Endodermal cell (in vitro differentiated cells): ENCODE data around the gene C5orf58. TPM values are rescaled to one million over a fixed set of nuclear protein-coding genes. Genes with fewer than 3 reads are reported as not detected.
A peak's percentile ranks its signal among the peaks of the same experiment; 100 is the strongest.

Experiments used
- DNase-seq: peaks from one replicate; pipeline ENCODE4 v3.0.0-alpha.2; 2017
- H3K27ac ChIP-seq: 2 replicates; pipeline ENCODE4 v1.5.1; 2013; ENCODE audit warnings: mild to moderate bottlenecking, low read depth, low read length, moderate library complexity
- H3K27me3 ChIP-seq: 2 replicates; pipeline ENCODE4 v1.6.1; 2013; ENCODE audit warnings: mild to moderate bottlenecking, low read length, moderate library complexity; ENCODE audit not compliant: insufficient read depth, control insufficient read depth, poor library complexity, severe bottlenecking
- H3K36me3 ChIP-seq: 2 replicates; pipeline ENCODE4 v1.7.0; 2013; ENCODE audit warnings: mild to moderate bottlenecking, low read length, moderate library complexity; ENCODE audit not compliant: control insufficient read depth, insufficient read depth
- H3K4me1 ChIP-seq: one replicate; pipeline ENCODE4 v1.7.0; 2013; ENCODE audit warnings: low read length; ENCODE audit not compliant: control insufficient read depth, insufficient read depth
- H3K4me3 ChIP-seq: 2 replicates; pipeline ENCODE4 v1.5.1; 2013; ENCODE audit warnings: mild to moderate bottlenecking, low read length, moderate library complexity
- H3K9ac ChIP-seq: 2 replicates; pipeline ENCODE4 v1.6.1; 2013; ENCODE audit warnings: mild to moderate bottlenecking, low read length, moderate library complexity; ENCODE audit not compliant: poor library complexity, severe bottlenecking; ENCODE audit errors: extremely low read depth
- H3K9me3 ChIP-seq: 2 replicates; pipeline ENCODE4 v1.6.1; 2013; ENCODE audit warnings: mild to moderate bottlenecking, low read length, moderate library complexity; ENCODE audit not compliant: control insufficient read depth
- H3K27ac Mint-ChIP-seq: 2 replicates; pipeline ENCODE4 v1.8.0; 2020; ENCODE audit warnings: mixed read lengths
- H3K27me3 Mint-ChIP-seq: 2 replicates; pipeline ENCODE4 v1.8.0; 2021; ENCODE audit warnings: mild to moderate bottlenecking, mixed read lengths; ENCODE audit not compliant: insufficient read depth
- H3K36me3 Mint-ChIP-seq: 2 replicates; pipeline ENCODE4 v1.8.0; 2020; ENCODE audit warnings: low read depth, mixed read lengths
- H3K4me1 Mint-ChIP-seq: 2 replicates; pipeline ENCODE4 v1.8.0; 2020; ENCODE audit warnings: mixed read lengths
- H3K4me3 Mint-ChIP-seq: 2 replicates; pipeline ENCODE4 v1.8.0; 2020; ENCODE audit warnings: mild to moderate bottlenecking, moderate library complexity, mixed read lengths
- H3K9me3 Mint-ChIP-seq: 2 replicates; pipeline ENCODE4 v1.8.0; 2020; ENCODE audit warnings: mild to moderate bottlenecking, mixed read lengths
- WGBS, 2 experiments: methylation state at CpG; one replicate each; pipeline versions ENCODE4 v1.1.5 to v1.1.7; 2013; ENCODE audit warnings: missing lambda C conversion rate in 2 of 2, mixed read lengths in 1 of 2; ENCODE audit not compliant: insufficient coverage in 1 of 2, insufficient read length in 1 of 2; 5-methylcytosine and 5-hydroxymethylcytosine counted together
- total RNA-seq, 2 donors: library from RNA; stranded (reverse); fragmentation: NEBNext Ultra II Directional in 1 of 2; extraction: Animal tissue kit (Norgen Biotek cat#: 25700) in 1 of 2; gene quantifications; 2 replicates in 1 of 2; 3 replicates in 1 of 2; pipeline ENCODE4 v1.2.1, GENCODE V29; 2021
- TF ChIP-seq, protein P1 (sequence below): fragments of 200-600 bp; sonication (generic); conservative IDR thresholded peaks from 2 replicates; pipeline ENCODE4 v1.5.0; 2021; ENCODE audit warnings: antibody characterized with exemption, mild to moderate bottlenecking

Gene C5orf58
- total RNA-seq, 2 donors from 2014 or later, result 0.95 TPM; not detected in 1

- DNase-seq, result peak; percentile 70
Observed at GRCh38 chr5:170216257-170216864, 16.4 kb upstream of the C5orf58 start.

DNA sequence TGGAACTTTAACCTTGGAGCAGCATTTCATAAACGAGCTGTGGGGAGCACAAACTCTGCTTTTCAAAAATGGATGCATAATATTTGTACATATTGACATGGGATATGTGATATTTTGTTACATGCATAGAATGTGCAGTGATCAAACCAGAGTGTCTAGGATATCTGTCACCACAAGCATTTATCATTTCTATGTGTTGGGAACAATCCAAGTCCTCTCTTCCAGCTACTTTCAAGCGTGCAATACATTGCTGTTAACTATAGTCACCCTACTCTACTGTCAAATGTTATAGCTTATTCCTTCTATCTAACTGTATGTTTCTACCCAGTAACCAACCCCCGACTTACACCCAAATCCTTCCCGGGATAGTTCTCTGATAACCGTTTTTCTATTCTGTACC lies 15.0 kb upstream of the C5orf58 start:
- 89 to 97% methylated on average over 5 of the region's 5 CpGs for WGBS, 2 experiments
- Histone ChIP-seq H3K27me3 (peaks cover 29% of the 10 kb centered on the region), H3K9ac (no peak overlapping the region), H3K4me3 (no peak overlapping the region), H3K36me3 (no peaks in the 10 kb centered on the region), H3K27ac (no peak overlapping the region), H3K4me1 (no peaks in the 10 kb centered on the region), H3K9me3 (no peaks in the 10 kb centered on the region)
- Mint-ChIP-seq H3K9me3 (peaks cover 3% of the 10 kb centered on the region), H3K27me3 (peaks cover 3% of the 10 kb centered on the region), H3K36me3 (no peaks in the 10 kb centered on the region), H3K4me1 (peaks cover 18% of the 10 kb centered on the region), H3K27ac (no peak overlapping the region), H3K4me3 (no peak overlapping the region)
- DNase-seq, result no peak
- TF ChIP-seq, protein P1, sequence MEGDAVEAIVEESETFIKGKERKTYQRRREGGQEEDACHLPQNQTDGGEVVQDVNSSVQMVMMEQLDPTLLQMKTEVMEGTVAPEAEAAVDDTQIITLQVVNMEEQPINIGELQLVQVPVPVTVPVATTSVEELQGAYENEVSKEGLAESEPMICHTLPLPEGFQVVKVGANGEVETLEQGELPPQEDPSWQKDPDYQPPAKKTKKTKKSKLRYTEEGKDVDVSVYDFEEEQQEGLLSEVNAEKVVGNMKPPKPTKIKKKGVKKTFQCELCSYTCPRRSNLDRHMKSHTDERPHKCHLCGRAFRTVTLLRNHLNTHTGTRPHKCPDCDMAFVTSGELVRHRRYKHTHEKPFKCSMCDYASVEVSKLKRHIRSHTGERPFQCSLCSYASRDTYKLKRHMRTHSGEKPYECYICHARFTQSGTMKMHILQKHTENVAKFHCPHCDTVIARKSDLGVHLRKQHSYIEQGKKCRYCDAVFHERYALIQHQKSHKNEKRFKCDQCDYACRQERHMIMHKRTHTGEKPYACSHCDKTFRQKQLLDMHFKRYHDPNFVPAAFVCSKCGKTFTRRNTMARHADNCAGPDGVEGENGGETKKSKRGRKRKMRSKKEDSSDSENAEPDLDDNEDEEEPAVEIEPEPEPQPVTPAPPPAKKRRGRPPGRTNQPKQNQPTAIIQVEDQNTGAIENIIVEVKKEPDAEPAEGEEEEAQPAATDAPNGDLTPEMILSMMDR, result no peak

More at GRCh38 chr5:170216257-170216864, 16.4 kb upstream of the C5orf58 start:
- TF ChIP-seq, protein P1, result peak; percentile 89
- Mint-ChIP-seq H3K9me3 (peaks cover 3% of the 10 kb centered on the region), H3K36me3 (no peaks in the 10 kb centered on the region), H3K4me1 (peaks cover 11% of the 10 kb centered on the region), H3K4me3 (no peak overlapping the region), H3K27ac (no peak overlapping the region), H3K27me3 (no peaks in the 10 kb centered on the region)
- no peaks in the 10 kb centered on the region for H3K36me3 ChIP-seq
- no peak overlapping the region for H3K4me3 ChIP-seq
- no peaks in the 10 kb centered on the region for H3K4me1 ChIP-seq
- no peaks in the 10 kb centered on the region for H3K9me3 ChIP-seq
- H3K27me3 ChIP-seq, result peaks cover 29% of the 10 kb centered on the region
- no peak overlapping the region for H3K27ac ChIP-seq
- no peak overlapping the region for H3K9ac ChIP-seq

DNA sequence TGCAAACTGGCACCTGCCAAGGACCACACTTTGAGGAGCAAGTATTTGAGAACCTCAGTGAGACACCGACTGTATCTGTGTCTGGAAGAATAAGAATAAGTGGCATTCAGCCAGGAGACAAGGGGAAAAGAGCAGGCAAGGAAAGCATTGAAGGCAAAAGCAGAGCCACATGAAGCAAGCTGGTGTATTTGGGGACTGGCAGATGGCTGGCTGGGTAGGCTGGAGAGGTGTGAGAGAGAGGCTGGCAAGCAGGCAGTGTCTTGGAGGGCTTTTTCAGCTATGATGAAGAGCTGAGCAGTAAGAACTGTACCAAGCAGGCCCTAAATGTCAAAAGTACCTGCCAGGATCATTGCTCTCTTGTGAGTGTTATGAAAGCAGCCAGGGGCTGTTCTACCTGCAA lies 14.1 kb upstream of the C5orf58 start:
- Histone ChIP-seq H3K27me3 (peaks cover 29% of the 10 kb centered on the region), H3K9me3 (no peaks in the 10 kb centered on the region), H3K36me3 (no peaks in the 10 kb centered on the region), H3K27ac (no peak overlapping the region), H3K4me1 (no peaks in the 10 kb centered on the region), H3K9ac (no peak overlapping the region), H3K4me3 (no peak overlapping the region)
- H3K9me3 Mint-ChIP-seq, result peaks cover 3% of the 10 kb centered on the region
- peaks cover 22% of the 10 kb centered on the region for H3K4me1 Mint-ChIP-seq
- H3K4me3 Mint-ChIP-seq, result no peak overlapping the region
- WGBS, 2 experiments, result 73 to 91% methylated on average over 1 of the region's 1 CpG
- peaks cover 5% of the 10 kb centered on the region for H3K27me3 Mint-ChIP-seq
- no peaks in the 10 kb centered on the region for H3K36me3 Mint-ChIP-seq
- TF ChIP-seq, protein P1, result no peak
- no peak overlapping the region for H3K27ac Mint-ChIP-seq
- DNase-seq, result no peak
